NCI-H526 (cell line): ENCODE results near the gene ADD1.
A peak's percentile ranks its signal among the peaks of the same experiment; 100 is the strongest.
"Not testable (repeated sequence)": the region's sequence is repeated elsewhere in the genome, so short reads cannot be mapped to it uniquely, and the experiment has no call there.

Experiments used
- DNase-seq, 2 experiments: peaks; one replicate each; lab custom pipeline; 2025; lab: John Stamatoyannopoulos, UW

Gene ADD1

DNA sequence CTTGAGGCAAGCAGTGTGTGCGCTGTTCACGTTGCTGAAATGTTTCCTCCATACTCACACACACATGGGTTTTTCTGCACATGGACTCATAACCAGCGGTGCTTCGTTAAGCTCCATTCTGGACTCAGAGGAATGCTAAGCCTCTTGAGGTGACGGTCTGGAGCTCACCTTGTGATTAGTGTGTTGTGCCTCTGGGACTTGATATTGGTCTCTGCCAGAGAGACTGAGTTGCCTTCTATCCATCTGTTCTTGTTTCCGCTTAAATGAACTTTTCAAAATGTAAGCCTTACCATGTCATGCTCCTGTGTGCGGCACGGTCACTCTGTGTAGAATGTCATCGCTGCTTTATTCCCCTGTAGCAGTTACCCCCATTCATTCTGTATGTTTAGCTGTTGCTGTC lies 42.5 kb downstream of the ADD1 start:
- DNase-seq = no peak

DNA sequence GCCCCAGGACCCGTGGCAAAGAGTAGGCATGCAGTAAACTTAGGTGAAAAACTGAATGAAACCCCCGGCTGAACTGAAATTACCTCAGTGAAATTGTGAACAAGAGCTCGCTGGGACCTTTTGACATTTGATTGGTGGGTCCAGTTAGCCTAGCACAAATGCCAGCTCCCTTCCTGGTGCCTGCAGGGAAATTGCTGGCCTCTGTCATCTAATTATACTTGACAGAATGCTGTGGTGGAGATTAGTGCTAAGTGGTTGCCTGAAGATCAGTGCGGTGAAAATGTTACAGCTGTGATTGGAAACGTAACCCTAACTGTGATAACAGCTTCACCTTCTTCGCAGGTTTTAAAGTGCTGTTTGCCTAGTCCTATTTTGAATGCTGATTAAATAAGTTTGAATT lies 43.0 kb downstream of the ADD1 start:
- DNase-seq = no peak

DNA sequence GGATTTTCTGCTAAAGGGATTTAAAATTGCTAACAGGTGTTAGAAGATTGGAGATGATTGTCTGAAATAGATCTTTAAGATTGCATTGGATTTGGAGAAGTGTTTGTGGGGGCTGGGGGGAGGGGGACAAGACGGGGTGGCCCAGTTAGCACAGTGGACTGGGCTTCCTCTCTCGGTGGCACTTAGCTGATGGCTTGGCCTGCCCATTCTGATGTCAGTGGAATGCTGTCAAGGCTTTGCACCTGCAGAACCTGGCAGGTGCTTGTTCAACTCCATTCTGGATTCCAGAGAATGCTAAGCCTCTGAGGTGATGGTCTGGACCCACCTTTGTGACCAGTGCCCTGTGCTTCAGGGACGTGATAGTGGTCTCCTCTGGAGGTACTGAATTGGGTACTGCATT lies 43.7 kb downstream of the ADD1 start:
- DNase-seq = no peak

DNA sequence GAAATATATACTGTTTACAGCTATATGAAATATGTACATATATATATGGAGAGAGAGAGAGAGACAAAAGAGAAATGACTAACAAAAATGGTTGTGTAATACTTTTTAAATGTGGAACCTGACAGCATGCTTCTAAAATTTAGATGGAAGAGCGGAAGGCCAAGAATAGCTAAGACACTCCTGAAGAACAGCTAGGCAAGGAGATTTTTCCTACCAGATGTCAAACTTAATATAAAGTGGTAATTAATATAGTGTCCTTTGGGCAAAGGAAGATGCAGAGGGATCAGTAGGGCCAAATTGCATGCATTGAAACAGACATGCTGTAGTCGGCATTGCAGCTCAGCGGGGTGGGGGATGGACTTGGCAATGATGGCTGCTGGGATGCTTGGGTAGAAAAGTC lies 45.2 kb downstream of the ADD1 start:
- DNase-seq = no peak

DNA sequence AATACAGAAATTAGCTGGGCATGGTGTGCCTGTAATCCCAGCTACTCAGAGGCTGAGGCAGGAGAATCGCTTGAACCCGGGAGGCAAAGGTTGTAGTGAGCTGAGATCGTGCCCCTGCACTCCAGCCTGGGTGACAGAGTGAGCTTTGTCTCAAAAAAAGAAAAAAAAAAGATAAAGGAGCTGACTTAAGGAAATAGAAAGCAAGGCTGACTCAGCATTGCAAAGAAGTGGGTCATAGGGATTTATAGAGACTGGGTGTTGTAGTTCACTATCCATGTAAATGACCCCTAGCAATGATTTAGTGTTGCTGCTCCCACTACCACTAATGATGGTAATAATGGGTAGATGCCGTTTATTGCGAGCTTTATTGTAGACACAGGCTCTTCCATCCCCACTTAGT lies 47.6 kb downstream of the ADD1 start:
- DNase-seq = no peak

DNA sequence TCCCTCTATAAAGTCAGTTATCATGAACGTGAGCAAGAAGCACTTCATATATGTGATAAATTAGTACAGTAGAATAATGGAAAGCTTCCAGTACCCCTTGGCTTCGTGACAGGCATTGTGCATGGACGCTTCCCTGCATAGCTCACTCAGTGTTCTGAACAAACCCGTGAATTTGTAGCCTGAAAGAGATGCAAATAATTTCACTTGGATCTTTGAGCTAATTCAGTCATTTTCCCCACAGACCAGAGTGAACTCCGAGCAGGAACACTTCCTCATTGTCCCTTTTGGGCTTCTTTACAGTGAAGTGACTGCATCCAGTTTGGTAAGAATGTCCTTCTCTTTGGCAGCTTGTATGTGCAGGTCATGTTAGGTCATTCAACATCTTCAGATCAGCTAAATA lies 50.1 kb downstream of the ADD1 start:
- DNase-seq = no peak

DNA sequence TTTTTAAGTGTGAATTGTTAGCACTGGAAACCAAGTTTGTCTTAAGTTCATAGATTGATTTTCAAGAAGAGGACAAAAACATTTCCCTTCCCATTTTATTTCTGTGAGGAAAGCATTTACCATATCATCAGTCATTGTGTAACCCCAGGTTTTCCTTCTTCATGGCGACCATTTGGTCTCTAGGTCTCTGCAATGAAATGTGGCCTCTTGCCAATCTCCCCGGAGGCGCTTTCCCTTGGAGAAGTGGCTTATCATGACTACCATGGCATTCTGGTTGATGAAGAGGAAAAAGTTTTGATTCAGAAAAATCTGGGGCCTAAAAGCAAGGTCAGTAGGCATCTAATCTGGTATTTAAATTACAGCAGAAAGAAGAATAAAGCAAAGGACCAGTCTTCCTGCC lies 54.4 kb downstream of the ADD1 start:
- DNase-seq = no peak

DNA sequence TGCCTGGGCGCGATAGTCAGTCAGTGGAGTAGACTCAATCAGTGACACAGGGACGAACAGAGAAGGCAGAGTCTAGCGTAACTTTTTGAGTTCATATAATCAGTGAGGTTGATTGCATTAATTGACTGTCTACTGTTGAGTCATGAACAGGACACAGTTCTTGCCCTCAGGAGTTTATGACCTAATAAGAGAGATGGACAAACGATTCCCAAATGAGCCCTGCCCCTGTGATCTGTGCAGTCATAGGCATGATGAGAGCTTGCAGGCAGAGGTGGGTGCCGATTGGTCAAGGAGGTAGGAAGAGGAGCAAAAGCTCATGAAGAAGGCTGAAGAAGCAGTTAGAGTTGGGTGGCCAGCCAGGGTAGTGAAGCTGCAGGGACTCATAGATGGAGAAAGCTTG lies 57.1 kb downstream of the ADD1 start:
- no peak for DNase-seq

DNA sequence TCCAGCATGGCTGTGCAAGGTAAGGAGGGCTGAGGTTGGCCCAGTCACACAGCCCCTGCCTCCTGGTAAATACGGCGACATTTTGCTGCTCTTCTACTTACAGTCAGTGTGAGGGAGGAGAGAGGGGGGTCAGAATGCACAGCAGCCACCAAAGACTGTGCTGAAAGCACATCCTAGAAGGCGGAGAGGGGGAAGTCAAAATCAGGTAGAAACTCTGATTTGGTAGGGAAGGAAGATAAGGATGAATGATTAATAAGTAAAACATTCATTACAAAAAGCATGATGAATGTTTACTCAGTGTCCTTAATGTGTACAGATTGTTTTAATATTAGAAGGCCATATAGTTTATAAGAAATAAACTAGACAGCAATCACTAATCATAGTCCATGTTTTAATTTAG lies 57.5 kb downstream of the ADD1 start:
- DNase-seq = no peak

DNA sequence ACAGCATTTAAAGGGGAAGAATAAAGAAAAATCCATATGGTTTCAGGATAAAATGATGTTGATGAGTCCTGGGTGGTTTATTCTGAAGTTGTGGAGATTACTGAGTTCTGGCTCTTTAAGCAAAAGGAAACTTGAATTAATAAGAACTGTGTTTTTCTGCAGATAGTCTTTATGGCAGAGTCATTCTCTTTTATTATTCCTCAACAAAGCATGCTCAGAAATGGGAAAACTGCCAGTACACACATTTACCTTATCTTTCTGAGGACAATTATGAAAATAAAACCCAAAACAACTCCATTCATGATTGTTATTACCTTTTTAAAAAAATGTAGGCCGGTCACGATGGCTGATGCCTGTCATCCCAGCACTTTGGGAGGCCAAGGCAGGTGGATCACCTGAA lies 58.5 kb downstream of the ADD1 start:
- no peak for DNase-seq

DNA sequence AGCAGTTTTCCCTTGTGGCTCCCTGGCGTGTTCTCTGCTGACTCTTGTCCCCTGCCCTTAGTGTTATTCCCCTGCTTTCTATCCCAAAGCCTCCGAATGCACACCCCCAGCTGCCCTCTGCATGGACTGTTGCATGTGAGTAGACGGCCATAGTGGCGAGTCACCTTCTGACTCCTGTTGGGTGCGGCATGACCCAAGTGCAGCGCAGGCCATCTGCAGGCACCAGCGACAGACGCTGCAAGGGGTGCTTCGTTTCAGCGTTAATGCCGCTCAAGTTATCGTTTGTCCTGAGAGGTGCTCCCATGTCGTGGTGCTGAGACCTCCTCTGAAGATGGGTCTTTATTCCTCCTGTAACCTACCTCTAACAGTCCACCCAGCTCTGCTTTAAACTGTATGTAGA lies 61.9 kb downstream of the ADD1 start:
- DNase-seq = no peak

DNA sequence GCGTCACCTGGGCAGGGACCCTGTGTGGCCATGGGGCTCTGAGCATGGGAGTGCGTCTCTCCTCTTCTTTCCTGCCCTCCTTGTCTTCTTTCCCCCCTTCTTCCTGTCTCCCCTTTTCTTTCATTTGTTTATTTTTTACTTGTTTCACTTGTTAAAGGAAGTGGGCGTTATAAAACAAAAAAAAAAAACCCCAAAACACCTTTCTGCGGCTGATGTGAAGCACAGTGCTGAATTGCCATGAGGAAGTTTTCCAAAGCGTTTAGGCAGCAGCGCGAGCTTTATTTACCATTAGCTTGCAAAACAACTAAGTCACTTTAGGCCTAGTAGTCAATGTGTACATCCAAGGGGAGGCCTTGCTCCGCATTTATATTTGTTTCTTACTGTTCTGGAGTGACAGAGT lies 62.6 kb downstream of the ADD1 start:
- no peak for DNase-seq

DNA sequence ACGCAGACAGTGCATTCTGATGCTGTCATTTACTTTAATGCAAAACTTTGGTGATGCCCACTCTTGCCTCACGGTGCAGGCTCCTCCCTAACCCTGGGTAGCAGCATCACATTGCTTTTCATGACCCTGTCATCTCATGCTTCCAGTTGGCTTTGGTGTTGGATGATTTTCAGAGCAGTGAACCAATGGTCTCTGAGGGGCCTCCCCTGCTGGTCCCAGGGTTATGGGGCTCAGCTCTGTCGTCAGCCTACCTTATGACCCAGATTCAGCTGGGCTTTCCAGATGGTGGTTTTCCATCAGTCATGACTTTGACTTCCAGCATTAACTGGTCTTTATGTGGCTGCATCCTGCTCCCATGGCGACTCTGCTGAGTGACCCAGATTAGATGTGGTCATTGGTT lies 63.6 kb downstream of the ADD1 start:
- no peak for DNase-seq

DNA sequence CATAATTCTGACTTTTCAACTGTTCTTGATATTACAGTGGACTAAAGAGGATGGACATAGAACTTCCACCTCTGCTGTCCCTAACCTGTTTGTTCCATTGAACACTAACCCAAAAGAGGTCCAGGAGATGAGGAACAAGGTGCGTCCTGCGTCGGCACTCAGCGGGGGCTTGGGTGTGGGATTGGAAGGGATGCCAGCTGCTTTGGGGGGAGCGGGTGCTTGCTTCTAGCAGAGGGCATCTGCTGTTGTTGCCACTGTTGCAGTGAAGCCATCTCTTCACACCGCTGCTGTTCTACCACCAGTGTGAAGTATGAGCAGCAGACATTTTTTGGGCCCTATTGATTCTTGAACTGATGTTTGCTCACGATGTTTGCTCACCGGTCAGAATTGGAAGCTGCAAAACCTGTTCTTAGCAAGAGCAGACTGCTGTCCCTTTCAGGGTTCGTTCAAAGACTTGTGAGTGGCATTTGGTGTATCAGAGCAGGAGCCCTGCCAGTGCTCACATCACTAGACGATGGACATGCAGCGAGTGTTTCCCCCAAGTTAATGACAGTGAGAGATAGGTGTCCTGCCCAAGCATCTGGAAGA lies 64.2 kb downstream of the ADD1 start:
- DNase-seq = peak in 1 of 2 experiments; percentile 13

DNA sequence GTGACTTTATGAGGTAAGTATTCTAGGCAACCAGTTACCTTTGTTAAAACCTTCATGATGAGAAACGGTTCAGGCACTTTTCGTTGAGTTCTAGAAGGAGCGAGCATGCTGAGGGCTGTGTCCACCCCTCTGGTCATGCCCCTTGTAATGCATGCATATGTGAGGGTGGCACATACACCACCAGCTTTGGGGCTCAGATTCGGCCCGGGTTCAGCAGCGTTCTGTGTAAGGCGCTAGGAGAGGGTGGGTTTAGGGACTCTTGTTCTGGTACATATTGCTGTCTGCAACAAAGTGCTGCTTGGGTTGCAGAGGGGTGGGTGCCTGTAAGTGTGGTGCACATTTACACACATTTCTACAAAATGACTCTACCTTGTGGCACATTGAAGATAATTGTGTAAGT lies 65.0 kb downstream of the ADD1 start:
- DNase-seq = no peak

DNA sequence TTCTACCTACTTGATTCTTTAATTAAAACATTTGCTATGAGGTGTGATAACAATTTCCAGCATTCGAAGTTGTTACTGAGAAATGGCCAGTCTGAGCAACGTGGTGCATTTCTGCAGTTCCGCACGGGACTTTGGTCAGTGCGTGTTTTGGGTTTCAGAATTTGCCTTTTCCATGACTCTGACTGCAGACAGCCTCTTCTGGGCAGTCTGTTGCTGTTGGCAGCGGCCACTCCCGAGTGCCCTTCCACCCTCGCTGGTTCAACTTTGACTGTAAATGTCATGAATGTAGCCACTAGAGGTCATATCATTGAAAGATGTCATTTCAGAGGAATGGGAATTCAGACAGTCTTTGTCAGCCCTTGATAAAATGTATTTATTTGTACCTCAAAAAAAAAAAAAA lies 65.9 kb downstream of the ADD1 start:
- DNase-seq = no peak

DNA sequence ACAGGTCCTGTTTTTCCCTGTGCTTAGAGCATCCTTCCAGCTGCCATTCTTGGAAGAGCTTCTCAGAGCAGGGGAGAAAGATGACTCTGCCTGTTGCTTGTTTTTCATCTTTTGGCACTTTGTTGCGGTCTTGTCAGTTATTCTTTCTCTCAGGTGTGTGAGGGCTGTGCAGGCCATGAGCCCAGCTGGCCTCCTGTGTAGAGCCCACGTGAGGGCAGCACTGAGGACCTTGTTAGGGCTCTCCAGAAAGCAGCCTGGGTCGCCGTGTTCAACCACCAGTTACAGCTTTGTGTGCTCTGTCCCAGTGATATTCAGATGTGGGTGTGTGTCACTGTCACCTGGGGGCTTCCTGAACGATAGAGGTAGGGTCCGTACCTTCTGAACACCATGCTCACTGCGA lies 66.8 kb downstream of the ADD1 start:
- peak in 1 of 2 experiments; percentile 7 for DNase-seq

DNA sequence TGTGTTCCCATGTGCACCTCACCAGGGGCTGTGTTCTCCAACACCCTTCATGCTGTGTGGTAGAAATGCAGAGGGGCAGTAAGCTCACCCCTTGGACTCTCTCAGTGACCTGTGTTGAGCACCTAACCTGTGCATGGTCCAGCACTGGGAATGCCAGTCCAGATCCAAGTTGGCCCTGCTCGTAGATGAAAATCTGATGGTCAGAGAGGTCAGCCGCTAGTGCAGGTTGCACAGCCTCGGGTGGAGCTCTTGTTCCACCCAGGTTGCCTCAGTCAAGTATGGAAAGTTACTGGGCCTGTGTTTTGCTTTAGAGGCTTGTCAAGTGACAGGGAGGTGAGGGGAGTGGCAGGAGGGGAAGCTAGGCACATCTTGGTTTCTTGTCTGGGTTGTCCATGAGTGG lies 68.2 kb downstream of the ADD1 start:
- no peak for DNase-seq

DNA sequence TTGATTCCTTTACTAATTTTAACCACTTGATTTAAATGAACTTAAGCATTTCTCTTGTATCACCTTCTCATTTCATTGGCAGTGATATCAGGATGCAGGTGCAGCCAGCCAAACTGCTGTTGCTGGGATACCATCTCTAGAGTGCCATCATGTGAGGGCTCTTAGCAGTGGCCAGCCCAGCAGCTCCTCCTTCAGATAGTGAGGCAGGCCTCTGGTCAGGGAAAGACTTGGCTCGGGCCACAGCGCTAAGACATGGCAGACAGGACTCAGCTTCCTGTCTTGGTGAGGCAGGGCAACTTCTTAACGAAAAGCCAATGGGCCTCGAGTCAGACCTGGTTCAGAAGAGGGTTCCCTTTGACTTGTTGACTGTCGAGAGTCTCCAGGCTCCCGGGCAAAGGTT lies 69.5 kb downstream of the ADD1 start:
- no peak for DNase-seq

DNA sequence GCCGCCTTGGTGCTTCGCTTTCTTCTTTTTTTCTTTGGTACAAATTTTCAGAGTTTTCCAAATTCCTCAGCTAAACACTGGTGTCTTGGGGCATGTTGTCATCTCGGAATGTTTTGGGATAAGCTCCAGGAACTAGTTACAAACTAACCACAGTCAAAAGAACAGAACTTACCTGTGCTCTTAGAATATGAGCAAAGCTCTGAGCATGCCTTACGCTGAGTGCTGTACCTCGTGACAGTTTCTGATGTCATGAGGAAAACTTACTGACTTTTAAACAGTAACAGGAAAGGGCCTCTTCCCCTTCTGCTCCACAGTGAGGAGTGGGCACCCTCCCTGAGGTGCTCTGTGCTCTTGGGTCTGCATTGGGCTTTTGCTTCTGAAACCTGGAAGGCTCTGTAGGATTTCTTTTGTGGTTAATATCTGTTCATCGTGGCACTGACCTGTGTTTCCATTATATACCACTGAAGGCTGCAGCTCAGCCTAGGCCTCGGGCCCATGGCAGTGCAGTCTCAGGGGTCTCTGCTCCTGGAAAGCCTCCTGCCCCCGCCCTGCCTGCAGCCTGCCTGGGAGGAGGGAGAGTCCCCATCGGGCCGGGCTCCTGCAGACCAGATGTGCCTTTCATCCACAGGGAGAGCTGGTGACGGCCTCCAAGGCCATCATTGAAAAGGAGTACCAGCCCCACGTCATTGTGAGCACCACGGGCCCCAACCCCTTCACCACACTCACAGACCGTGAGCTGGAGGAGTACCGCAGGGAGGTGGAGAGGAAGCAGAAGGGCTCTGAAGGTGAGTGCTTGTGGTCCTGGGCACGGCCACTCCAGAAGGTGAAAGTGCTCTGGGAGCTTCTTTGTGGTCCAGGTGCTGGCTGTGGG lies 70.8 kb downstream of the ADD1 start:
- no peak for DNase-seq

DNA sequence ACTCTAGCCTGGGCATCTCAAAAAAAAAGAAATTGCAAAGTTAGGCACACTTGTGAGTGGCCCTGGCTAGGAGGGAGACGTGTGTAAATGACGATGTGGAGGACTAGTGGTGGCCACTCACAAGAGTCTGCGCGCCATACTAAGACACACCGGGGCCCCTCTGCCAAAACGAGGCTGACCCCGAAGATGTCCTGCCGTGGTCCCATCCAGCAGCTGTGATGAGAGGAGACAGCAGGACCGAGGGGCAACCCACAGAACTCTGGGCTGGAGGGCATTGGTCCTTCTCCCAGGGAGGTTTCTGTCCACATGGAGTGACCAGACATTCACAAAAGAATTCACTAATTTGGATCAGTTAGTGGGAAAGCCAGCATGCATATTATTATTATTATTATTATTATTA lies 72.1 kb downstream of the ADD1 start:
- DNase-seq = no peak

DNA sequence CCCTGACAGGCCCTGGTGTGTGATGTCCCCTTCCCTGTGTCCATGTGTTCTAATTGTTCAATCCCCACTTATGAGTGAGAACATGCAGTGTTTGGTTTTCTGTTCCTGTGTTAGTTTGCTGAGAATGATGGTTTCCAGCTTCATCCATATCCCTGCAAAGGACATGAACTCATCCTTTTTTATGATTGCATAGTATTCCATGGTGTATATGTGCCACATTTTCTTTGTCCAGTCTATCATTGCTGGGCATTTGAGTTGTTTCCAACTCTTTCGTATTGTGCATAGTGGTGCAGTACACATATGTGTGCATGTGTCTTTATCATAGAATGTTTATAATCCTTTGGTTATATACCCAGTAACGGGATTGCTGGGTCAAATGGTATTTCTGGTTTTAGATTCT lies 73.1 kb downstream of the ADD1 start:
- DNase-seq = not testable (repeated sequence)

DNA sequence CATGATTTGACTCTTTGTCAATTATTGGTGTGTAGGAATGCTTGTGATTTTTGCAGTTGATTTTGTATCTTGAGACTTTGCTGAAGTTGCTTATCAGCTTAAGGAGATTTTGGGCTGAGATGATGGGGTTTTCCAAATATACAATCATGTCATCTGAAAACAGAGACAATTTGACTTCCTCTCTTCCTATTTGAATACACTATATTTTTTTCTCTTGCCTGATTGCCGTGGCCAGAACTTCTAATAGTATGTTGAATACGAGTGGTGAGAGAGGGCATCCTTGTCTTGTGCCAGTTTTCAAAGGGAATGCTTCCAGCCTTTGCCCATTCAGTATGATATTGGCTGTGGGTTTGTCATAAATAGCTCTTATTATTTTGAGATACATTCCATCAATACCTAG lies 74.7 kb downstream of the ADD1 start:
- not testable (repeated sequence) for DNase-seq

DNA sequence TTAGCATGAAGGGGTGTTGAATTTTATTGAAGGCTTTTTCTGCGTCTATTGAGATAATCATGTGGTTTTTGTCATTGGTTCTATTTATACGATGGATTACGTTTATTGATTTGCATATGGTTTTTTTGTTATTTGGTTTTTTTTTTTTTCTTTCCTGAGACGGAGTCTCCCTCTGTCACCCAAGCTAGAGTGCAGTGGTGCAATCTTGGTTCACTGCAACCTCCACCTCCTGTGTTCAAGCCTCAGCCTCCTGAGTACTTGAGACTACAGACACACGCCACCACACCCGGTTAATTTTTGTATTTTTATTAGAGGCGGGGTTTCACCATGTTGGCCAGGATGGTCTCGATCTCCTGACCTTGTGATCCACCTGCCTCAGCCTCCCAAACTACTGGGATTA lies 75.1 kb downstream of the ADD1 start:
- DNase-seq = not testable (repeated sequence)
